NCI-H2171 (cell line): Measurements from ENCODE around the gene FMO4.
"Not testable (repeated sequence)": the region's sequence is repeated elsewhere in the genome, so short reads cannot be mapped to it uniquely, and the experiment has no call there.

Experiments
- DNase-seq: peaks from one replicate; lab custom pipeline; 2025; lab: John Stamatoyannopoulos, UW

The FMO4 gene

DNA sequence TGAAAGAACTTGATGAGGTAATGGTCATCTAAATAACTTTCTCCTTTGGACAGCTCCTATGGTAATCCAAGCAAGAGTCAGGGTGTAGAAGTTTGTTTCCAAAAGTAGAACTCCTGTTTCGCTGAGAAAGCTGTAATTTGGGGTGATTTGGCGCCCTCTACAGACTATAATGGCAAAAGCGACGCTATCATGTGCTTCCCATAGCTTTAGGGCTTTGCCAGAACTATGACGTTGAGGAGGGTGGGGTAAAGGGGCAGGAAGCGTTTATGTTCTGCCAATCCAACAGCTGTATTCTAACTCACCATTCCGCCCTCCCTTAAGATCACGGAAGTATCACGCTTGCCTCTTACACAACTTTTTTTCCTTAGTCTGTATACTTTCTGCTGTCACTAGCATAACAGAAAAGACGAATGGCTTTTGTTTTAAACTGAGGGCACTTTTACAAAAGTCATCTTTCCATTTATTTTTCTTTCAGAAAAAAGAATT is at the start of gene FMO4:
Gene FMO4, plus strand, starts transcription at position 349 of the 486 bp plus-strand sequence. CDS start 5,643 bp downstream, outside the sequence.
- DNase-seq = peak; percentile 27

- no peak for DNase-seq
These were observed 48.3 kb upstream of the FMO4 start for GRCh38 chr1:171265686-171266085.

GRCh38 chr1:171266930-171267329 is 47.1 kb upstream of the FMO4 start:
- DNase-seq = no peak

DNA sequence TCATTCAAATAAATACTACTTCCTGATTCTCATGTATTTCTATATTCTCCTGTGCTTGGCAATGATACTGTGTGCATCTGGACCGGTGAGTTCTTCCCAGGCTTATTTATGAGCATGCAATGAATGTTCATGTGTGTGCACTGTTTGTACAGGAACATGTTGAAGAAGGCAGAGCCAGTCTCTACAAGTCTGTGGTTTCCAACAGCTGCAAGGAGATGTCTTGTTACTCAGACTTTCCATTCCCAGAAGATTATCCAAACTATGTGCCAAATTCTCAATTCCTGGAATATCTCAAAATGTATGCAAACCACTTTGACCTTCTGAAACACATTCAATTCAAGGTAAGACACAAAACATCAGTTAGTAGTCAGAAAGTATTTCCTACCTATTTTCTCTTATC is 46.6 kb upstream of the FMO4 start:
- DNase-seq = no peak

DNA sequence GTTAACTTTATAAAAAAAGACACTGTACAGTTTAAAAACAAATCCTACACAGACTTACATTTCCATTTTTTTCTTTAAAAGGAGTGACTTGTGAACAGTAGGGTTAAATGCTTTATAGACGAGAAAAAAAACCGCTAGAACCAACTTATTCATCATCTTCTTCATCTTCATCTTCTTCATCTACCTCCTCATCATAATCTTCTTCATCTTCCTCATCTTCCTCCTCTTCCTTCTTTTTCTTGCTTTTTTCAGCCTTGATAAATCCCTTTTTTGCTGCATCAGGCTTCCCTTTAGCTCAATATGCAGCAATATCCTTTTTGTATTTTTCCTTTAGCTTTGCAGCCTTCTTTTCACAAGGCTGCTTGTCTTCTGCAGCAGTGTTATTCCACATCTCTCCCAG is 43.2 kb upstream of the FMO4 start:
- no peak for DNase-seq

- DNase-seq = no peak
These were observed 36.4 kb upstream of the FMO4 start for GRCh38 chr1:171277534-171277933.

GRCh38 chr1:171279234-171279633 is 34.7 kb upstream of the FMO4 start:
- no peak for DNase-seq

GRCh38 chr1:171279678-171280077 is 34.3 kb upstream of the FMO4 start:
- DNase-seq = no peak

DNA sequence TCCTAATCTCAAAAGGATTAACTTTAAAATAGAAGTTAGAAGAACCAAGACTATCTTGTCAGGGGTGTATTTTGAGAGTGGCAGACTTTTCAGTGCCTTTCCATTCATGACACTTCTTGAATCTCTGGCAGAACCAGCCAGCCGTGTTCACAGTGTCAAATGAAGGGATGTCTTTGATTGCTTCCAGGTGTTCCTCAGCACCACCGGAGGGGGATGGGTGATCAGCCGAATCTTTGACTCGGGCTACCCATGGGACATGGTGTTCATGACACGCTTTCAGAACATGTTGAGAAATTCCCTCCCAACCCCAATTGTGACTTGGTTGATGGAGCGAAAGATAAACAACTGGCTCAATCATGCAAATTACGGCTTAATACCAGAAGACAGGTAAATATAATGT is 33.4 kb upstream of the FMO4 start:
- no peak for DNase-seq

- no peak for DNase-seq
These were observed 27.8 kb upstream of the FMO4 start for GRCh38 chr1:171286032-171286705.

DNA sequence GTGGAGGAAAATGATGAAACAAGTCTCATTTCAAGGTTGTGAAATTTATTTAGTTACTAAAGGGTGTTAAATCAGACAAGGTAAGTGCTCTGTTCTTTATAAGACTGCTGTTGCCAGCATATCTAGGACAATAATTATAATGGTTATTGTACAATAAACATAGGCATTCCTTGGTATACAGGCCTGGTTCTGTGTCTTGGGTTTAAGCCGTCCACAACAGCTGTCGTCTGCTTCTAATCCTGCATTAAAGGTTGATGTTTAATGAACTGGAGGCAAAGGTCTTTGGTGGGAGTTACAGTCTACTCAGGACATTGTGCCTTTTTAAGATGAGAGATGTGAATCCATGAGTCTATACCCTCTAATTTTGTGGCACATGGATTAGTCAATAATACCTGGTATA is 23.4 kb upstream of the FMO4 start:
- DNase-seq = no peak

GRCh38 chr1:171292799-171293198 is 21.2 kb upstream of the FMO4 start:
- no peak for DNase-seq

DNA sequence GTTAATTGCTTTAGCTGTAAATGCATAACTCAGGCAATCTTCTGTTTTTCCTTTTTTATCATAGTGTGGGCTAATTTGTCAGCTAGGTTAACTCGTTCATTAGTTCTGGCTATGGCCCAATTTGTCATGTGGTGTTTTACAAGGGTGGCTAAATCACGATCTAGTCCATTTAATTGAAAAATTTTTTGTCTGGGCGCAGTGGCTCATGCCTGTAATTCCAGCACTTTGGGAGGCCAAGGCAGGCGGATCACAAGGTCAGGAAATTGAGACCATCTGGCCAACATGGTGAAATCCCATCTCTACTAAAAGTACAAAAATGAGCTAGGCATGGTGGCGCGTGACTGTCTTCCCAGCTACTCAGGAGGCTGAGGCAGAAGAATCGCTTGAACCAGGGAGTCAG is 18.6 kb upstream of the FMO4 start:
- not testable (repeated sequence) for DNase-seq

DNA sequence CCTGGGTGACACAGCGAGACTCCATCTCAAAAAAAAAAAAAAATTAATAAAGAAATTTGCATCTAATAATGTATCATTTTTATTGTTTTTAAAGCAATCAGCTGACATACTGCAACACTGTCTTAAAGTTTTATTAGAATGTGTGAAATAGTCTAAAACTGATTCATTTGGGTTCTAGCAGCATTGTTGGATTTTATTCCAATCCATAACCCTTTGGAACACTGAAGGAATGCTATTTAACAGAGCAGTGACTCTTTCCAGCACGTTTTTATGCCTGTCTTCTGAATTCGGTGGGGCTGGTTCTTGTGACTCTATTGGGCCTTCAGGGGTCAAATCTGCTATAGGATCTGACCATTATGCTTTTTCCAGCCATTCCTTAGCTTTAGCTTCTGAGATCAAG is 18.2 kb upstream of the FMO4 start:
- no peak for DNase-seq

- DNase-seq = no peak
These were observed 17.1 kb upstream of the FMO4 start for GRCh38 chr1:171296897-171297296.

DNA sequence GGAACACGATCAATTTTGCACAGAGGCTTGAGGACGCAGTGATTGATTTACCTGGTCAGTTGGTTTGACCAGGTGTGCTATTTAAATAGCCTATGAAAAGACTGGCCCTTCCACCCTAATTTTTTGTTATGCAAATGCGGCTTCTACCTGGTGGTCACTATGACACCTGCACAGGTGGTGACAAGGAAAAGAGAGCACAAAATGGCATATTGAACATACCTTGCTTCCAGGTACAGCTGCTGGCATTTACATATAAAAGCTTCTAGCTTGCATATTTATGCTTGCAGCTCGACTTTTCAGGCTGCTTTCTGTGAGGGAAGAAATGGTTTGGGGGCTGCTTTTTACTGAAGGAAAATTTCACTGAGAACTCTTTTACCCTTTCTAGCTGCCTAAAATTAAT is 15.3 kb upstream of the FMO4 start:
- DNase-seq = no peak

- DNase-seq = no peak
These were observed 14.6 kb upstream of the FMO4 start for GRCh38 chr1:171299342-171299741.

DNA sequence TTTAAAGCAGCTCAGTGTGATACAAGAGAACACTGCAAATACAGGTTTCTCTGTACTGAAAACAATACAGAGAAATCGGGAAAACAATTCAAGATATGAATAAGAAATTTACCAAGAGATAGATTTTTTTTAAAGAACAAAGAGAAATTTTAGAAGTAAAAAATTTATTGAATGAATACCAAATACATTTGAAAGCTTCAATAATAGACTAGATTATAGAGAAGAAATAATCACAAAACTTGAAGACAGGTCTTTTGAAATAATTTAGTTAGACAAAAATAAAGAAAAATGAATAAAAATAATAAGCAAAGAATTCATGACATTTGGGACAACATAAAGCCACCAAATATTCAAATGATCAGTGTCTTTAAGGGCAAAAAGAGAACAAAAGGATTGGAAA is 13.6 kb upstream of the FMO4 start:
- no peak for DNase-seq

DNA sequence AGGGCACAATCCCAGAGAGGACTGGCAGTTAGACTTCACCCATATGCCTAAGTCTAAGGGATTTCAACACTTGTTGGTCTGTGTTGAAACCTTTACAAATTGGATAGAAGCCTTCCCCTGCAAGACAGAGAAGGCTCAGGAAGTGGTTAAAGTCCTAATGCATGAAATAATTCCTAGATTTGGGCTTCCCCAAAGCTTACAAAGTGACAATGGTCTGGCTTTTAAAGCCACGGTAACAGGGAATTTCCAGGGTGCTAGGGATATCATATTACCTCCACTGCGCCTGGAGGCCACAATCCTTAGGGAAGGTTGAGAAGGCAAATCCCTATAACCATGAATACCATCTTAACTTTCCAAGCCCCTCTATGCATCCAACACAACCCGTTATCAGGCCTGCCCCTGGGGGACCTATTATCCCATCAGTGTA is 3.3 kb upstream of the FMO4 start:
- DNase-seq = no peak

- no peak for DNase-seq
These were observed 2.0 kb upstream of the FMO4 start for GRCh38 chr1:171311771-171312558.

DNA sequence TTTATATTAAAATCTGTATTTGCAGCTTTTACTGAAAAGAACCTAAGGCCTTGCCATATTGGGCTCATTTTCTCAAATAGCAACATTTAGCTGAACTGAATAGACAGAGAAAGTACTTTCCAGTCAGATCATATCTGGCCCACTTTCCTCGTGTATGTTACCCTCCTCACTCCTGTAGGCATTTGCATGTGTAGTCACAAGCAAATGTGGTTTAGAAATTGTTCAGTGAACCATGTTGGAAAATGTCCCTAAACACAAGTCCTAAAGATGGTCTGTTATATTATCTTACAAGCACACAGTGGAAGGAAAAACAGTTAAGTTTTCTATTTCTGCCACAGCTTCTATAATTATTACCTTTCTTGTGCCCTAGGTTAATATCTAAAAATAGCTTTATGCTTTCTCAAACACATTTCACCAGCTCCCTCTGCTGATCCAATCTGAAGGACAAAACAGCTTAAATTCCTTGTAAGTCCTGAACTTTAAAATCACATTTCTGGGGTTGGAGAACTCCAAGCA is 606 bp upstream of the FMO4 start:
- DNase-seq = no peak

DNA sequence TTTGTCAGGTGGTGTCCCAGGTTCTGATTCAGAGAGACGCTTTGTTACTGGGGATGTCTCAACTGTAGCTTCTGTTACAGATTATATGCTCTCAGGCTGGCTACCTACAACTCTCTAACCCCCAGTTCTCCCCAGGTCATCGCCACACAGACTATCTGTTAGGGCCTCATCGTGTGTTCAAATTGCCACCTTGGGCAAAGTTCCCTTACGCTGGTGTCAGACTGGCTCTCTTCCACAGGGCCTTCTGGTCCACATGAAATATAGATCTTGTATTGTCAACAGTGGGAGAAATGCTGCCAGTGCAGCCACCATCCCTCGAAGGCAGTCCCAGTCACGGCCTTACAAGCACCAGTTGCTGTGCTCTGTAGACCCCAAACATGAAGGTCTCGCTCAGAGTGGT is 15.3 kb downstream of the FMO4 start:
- DNase-seq = no peak

DNA sequence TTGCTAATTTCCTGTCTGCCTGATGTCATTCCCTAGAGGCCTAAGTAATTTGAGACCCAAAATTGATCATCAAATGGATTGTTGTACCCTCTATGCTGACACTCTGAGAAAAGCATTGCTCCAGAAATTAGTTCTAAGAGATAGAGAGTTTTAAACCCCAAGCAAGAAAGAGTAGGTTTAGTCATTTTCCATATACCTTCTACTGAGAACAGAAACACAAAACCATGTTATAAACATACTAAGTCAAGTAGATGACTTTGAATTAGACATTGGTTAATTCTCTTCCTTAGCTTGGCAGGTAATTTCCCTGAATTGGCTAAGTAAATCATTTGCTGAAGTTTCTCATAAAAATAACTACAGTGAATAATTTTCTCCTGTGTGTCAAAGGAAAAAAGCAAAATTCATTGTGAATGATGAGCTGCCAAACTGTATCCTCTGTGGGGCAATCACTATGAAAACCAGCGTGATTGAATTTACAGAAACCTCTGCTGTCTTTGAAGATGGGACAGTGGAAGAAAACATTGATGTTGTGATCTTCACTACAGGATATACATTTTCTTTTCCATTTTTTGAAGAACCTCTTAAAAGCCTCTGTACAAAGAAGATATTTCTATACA is 20.1 kb downstream of the FMO4 start:
- no peak for DNase-seq
